Liver (tissue), 9 donors: ENCODE measurements around the gene LDLRAD4. TPM values are rescaled to one million over a fixed set of nuclear protein-coding genes. Genes with fewer than 3 reads are reported as not detected.

Experiments used
- DNase-seq: peaks from one replicate; pipeline ENCODE4 v3.0.0-alpha.2; 2017; ENCODE audit warnings: low spot score
- H3K27ac ChIP-seq, 2 donors: one replicate each; pipeline ENCODE4 v1.7.0; 2013; ENCODE audit warnings: inconsistent platforms in 2 of 2, low read length in 2 of 2, control low read depth in 1 of 2, low read depth in 1 of 2, mild to moderate bottlenecking in 1 of 2
- H3K27me3 ChIP-seq, 4 donors: one replicate each; pipeline versions ENCODE4 v1.6.1 to v1.7.0; 2013; ENCODE audit warnings: low read length in 3 of 4, inconsistent platforms in 1 of 4, mild to moderate bottlenecking in 1 of 4, moderate library complexity in 1 of 4; ENCODE audit not compliant: control insufficient read depth in 4 of 4, insufficient read depth in 4 of 4
- H3K36me3 ChIP-seq, 4 donors: one replicate each; pipeline versions ENCODE4 v1.6.1 to v1.7.0; 2013; ENCODE audit warnings: low read length in 3 of 4, mild to moderate bottlenecking in 3 of 4, low read depth in 1 of 4, moderate library complexity in 1 of 4; ENCODE audit not compliant: control insufficient read depth in 4 of 4, insufficient read depth in 3 of 4
- H3K4me1 ChIP-seq, 4 donors: one replicate each; pipeline versions ENCODE4 v1.6.1 to v1.7.0; 2013; ENCODE audit warnings: low read length in 3 of 4, mild to moderate bottlenecking in 3 of 4, moderate library complexity in 1 of 4; ENCODE audit not compliant: control insufficient read depth in 4 of 4, insufficient read depth in 4 of 4
- H3K4me3 ChIP-seq, 3 donors: one replicate each; pipeline versions ENCODE4 v1.6.1 to v1.7.0; 2013; ENCODE audit warnings: low read length in 3 of 3, control low read depth in 1 of 3, low read depth in 1 of 3, mild to moderate bottlenecking in 1 of 3
- H3K9ac ChIP-seq, 2 donors: one replicate each; pipeline ENCODE4 v1.7.0; 2013; ENCODE audit warnings: low read length in 2 of 2, mild to moderate bottlenecking in 2 of 2, moderate library complexity in 2 of 2, control low read depth in 1 of 2, low read depth in 1 of 2
- H3K9me3 ChIP-seq, 4 donors: one replicate each; pipeline versions ENCODE4 v1.6.1 to v1.7.0; 2013; ENCODE audit warnings: low read length in 3 of 4; ENCODE audit not compliant: control insufficient read depth in 4 of 4
- CTCF ChIP-seq: fragments of 150-350 bp; IDR thresholded peaks from 2 replicates; pipeline ENCODE4 v1.5.1; 2017; ENCODE audit warnings: improper control_type of control experiment, low read depth, low read length; ENCODE audit not compliant: missing input control
- EGR1 ChIP-seq, 2 donors: IDR thresholded peaks; 2 replicates each; pipeline ENCODE4 v1.6.1; 2016 to 2018; ENCODE audit warnings: antibody characterized with exemption in 2 of 2, low read depth in 2 of 2
- FOXA1 ChIP-seq: IDR thresholded peaks from 2 replicates; pipeline ENCODE4 v1.6.1; 2016; ENCODE audit warnings: antibody characterized with exemption
- FOXA2 ChIP-seq: IDR thresholded peaks from 2 replicates; pipeline ENCODE4 v1.6.1; 2016; ENCODE audit warnings: antibody characterized with exemption
- GABPA ChIP-seq, 2 donors: IDR thresholded peaks in 1 of 2; conservative IDR thresholded peaks in 1 of 2; 2 replicates each; pipeline ENCODE4 v1.6.1; 2016; ENCODE audit warnings: antibody characterized with exemption in 2 of 2, mild to moderate bottlenecking in 1 of 2, moderate library complexity in 1 of 2
- HNF4A ChIP-seq, 2 donors: conservative IDR thresholded peaks; 2 replicates each; pipeline ENCODE4 v1.6.1; 2016; ENCODE audit warnings: antibody characterized with exemption in 2 of 2, mild to moderate bottlenecking in 2 of 2
- HNF4G ChIP-seq: IDR thresholded peaks from 2 replicates; pipeline ENCODE4 v1.6.1; 2016; ENCODE audit warnings: antibody characterized with exemption
- JUND ChIP-seq, 2 donors: IDR thresholded peaks; 2 replicates each; pipeline ENCODE4 v1.6.1; 2016; ENCODE audit warnings: antibody characterized with exemption in 2 of 2
- NR2F2 ChIP-seq: IDR thresholded peaks from 2 replicates; pipeline ENCODE4 v1.6.1; 2016; ENCODE audit warnings: antibody characterized with exemption
- RAD21 ChIP-seq, 2 donors: IDR thresholded peaks; 2 replicates each; pipeline ENCODE4 v1.6.1; 2016; ENCODE audit warnings: antibody characterized with exemption in 2 of 2, mild to moderate bottlenecking in 2 of 2
- RXRA ChIP-seq, 2 donors: IDR thresholded peaks; 2 replicates each; pipeline ENCODE4 v1.6.1; 2017 to 2018; ENCODE audit warnings: antibody characterized with exemption in 2 of 2, mild to moderate bottlenecking in 1 of 2
- SP1 ChIP-seq: IDR thresholded peaks from 2 replicates; pipeline ENCODE4 v1.6.1; 2018; ENCODE audit warnings: antibody characterized with exemption, mild to moderate bottlenecking
- TAF1 ChIP-seq: conservative IDR thresholded peaks from 2 replicates; pipeline ENCODE4 v1.6.1; 2016; ENCODE audit warnings: antibody characterized with exemption, mild to moderate bottlenecking
- ZBTB33 ChIP-seq: IDR thresholded peaks from 2 replicates; pipeline ENCODE4 v1.6.1; 2016; ENCODE audit warnings: antibody characterized with exemption
- WGBS: extraction: QIAGEN DNeasy Blood & Tissue Kit; methylation state at CpG from one replicate; pipeline ENCODE4 v1.1.7; 2013; 5-methylcytosine and 5-hydroxymethylcytosine counted together
- polyA plus RNA-seq, 2 donors: library from polyadenylated mRNA; stranded (reverse) in 1 of 2; unstranded in 1 of 2; fragments of 200-250 nt in 1 of 2; fragments of >200 nt in 1 of 2; fragmentation: Nextera tagmentation in 1 of 2; extraction: Ambion mirVana in 1 of 2; gene quantifications; one replicate each; pipeline versions ENCODE4 v1.2.1 to v1.2.3, GENCODE V29; 2013 to 2015
- total RNA-seq, 2 donors: library from RNA; depleted of rRNA; stranded (reverse); fragments of >200 nt; gene quantifications; one replicate each; pipeline ENCODE4 v1.2.3, GENCODE V29; 2014
- TF ChIP-seq, protein P1 (sequence below): IDR thresholded peaks from 2 replicates; pipeline ENCODE4 v1.6.1; 2016; ENCODE audit warnings: antibody characterized with exemption, mild to moderate bottlenecking
- TF ChIP-seq, protein P2 (sequence below): IDR thresholded peaks from 2 replicates; pipeline ENCODE4 v1.6.1; 2016; ENCODE audit warnings: antibody characterized with exemption
- TF ChIP-seq, protein P3 (sequence below): IDR thresholded peaks from 2 replicates; pipeline ENCODE4 v1.6.1; 2016; ENCODE audit warnings: antibody characterized with exemption
- donor health status: healthy.
- donor health status: healthy.
- donor health status: healthy.
- donor health status: healthy.
- donor health status: healthy.

Gene LDLRAD4
- total and polyA plus RNA-seq, 4 donors = 4.8 to 41.7 (median 12.7) TPM

GRCh38 chr18:13226533-13227144 lies 8.1 kb downstream of the LDLRAD4 start:
- H3K9ac ChIP-seq = no peak overlapping the region
- peaks cover 11 to 22% (median 18%) of the 10 kb centered on the region in 4 donors for H3K4me1 ChIP-seq
- no peak overlapping the region for H3K4me3 ChIP-seq
- H3K36me3 ChIP-seq = no peaks in the 10 kb centered on the region
- TF ChIP-seq RXRA (IDR thresholded peaks at IDR 0.05) = no peak
- no peak for TF ChIP-seq CTCF
- TF ChIP-seq JUND (IDR thresholded peaks at IDR 0.05) = no peak
- TF ChIP-seq HNF4A (conservative IDR thresholded peaks at IDR 0.05) = no peak
- TF ChIP-seq, protein P1, sequence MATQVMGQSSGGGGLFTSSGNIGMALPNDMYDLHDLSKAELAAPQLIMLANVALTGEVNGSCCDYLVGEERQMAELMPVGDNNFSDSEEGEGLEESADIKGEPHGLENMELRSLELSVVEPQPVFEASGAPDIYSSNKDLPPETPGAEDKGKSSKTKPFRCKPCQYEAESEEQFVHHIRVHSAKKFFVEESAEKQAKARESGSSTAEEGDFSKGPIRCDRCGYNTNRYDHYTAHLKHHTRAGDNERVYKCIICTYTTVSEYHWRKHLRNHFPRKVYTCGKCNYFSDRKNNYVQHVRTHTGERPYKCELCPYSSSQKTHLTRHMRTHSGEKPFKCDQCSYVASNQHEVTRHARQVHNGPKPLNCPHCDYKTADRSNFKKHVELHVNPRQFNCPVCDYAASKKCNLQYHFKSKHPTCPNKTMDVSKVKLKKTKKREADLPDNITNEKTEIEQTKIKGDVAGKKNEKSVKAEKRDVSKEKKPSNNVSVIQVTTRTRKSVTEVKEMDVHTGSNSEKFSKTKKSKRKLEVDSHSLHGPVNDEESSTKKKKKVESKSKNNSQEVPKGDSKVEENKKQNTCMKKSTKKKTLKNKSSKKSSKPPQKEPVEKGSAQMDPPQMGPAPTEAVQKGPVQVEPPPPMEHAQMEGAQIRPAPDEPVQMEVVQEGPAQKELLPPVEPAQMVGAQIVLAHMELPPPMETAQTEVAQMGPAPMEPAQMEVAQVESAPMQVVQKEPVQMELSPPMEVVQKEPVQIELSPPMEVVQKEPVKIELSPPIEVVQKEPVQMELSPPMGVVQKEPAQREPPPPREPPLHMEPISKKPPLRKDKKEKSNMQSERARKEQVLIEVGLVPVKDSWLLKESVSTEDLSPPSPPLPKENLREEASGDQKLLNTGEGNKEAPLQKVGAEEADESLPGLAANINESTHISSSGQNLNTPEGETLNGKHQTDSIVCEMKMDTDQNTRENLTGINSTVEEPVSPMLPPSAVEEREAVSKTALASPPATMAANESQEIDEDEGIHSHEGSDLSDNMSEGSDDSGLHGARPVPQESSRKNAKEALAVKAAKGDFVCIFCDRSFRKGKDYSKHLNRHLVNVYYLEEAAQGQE = no peak
- TF ChIP-seq, protein P2, sequence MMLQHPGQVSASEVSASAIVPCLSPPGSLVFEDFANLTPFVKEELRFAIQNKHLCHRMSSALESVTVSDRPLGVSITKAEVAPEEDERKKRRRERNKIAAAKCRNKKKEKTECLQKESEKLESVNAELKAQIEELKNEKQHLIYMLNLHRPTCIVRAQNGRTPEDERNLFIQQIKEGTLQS = no peak
- TF ChIP-seq NR2F2 = no peak
- no peak for TF ChIP-seq EGR1 (IDR thresholded peaks at IDR 0.05; ENCODE audit: low read depth in 2 of 2)
- TF ChIP-seq TAF1 = no peak
- TF ChIP-seq FOXA1 = no peak
- TF ChIP-seq HNF4G = no peak
- TF ChIP-seq ZBTB33 = no peak
- TF ChIP-seq RAD21 (IDR thresholded peaks at IDR 0.05) = no peak
- TF ChIP-seq, protein P3, sequence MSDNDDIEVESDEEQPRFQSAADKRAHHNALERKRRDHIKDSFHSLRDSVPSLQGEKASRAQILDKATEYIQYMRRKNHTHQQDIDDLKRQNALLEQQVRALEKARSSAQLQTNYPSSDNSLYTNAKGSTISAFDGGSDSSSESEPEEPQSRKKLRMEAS = no peak
- no peak for TF ChIP-seq SP1
- TF ChIP-seq FOXA2 = no peak
- H3K27me3 ChIP-seq = no peaks in the 10 kb centered on the region
- no peak for DNase-seq
- H3K9me3 ChIP-seq = no peaks in the 10 kb centered on the region
- 97% methylated on average over 5 of the region's 5 CpGs for WGBS
- H3K27ac ChIP-seq = no peak overlapping the region

DNA sequence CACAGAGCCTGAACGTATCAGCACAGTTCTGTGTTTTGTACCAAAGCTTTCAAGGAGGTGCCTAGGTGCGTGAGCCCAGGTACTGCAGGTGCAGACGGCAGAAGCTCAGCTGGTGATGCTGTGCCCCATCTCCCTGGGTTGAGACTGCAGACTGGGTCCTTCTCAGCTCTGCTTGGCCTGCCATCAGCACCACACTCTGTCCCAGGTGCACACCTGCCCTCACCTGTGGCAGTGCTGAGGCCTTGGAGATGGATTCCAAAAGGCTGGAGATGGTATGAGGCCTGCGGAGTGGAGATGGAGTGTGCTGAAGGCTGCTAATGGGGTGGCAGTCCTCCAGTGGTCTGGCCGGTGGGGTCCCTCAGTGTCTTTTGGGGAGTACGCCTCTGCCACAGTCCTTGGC lies 9.3 kb downstream of the LDLRAD4 start:
- no peaks in the 10 kb centered on the region for H3K9me3 ChIP-seq
- no peak overlapping the region for H3K4me3 ChIP-seq
- WGBS = 98% methylated on average over 6 of the region's 6 CpGs
- H3K4me1 ChIP-seq = peaks cover 3 to 9% (median 6%) of the 10 kb centered on the region in 4 donors
- no peak for DNase-seq
- no peak overlapping the region for H3K27ac ChIP-seq
- H3K36me3 ChIP-seq = no peaks in the 10 kb centered on the region
- H3K27me3 ChIP-seq = no peaks in the 10 kb centered on the region
- TF ChIP-seq RXRA (IDR thresholded peaks at IDR 0.05) (no peak), NR2F2 (no peak), HNF4G (no peak), HNF4A (conservative IDR thresholded peaks at IDR 0.05) (no peak), TAF1 (no peak), RAD21 (IDR thresholded peaks at IDR 0.05) (no peak), GABPA (IDR thresholded peaks at IDR 0.05 in 1 of 2, conservative IDR thresholded peaks at IDR 0.05 in 1 of 2) (no peak), FOXA1 (no peak), SP1 (no peak), CTCF (no peak)
- no peak overlapping the region for H3K9ac ChIP-seq
